ENCODE measurements around the gene DDAH1. TPM values are rescaled to one million over a fixed set of nuclear protein-coding genes. Genes with fewer than 3 reads are reported as not detected.

DDAH1 gene
- total RNA-seq, 3 donors from 2014 or later: 9.3 to 24.3 (median 23.9) TPM

DNA sequence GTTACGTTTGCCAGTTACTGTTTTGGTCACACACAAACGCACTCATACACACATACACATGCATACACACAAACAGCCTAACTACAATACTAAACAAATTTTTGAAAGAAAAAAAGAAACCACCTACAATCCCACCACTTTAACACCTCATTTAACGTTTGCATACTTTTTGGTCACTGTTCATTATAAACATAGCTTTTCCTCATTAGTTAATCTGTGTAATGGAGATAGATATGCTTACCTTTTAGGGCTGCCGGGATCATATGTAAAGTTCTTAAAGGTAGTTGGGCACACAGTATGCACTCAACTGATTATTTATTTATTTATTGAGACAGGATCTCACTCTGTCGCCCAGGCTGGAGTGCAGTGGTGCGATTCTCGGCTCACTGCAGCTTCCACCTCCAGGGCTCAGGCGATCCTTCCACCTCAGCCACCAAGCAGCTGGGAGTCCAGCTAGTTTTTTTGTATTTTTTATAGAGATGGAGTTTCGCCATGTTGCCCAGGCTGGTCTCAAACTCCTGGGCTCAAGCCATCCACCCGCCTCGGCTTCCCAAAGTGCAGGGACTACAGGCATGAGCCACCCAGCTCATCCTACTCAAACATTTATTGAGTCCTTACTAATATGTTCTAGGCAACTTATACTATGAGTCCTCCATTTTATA is 187.8 kb downstream of the DDAH1 start:
- intact Hi-C loops (cut with DNase I; ENCODE audit: low total_unique reads): no loop called here
- DNase-seq (ENCODE audit: low spot score in 2 of 2): no peak
- Histone ChIP-seq H3K27me3 (no peaks in the 10 kb centered on the region), H3K36me3 (no peaks in the 10 kb centered on the region), H3K27ac (peak overlapping the region; percentile 97), H3K4me3 (peak overlapping the region; percentile 86 to 90 (median 88)), H3K4me1 (peaks cover 0 to 9% of the 10 kb centered on the region in 2 donors), H3K9me3 (no peaks in the 10 kb centered on the region)
- TF ChIP-seq POLR2AphosphoS5 (IDR thresholded peaks at IDR 0.05) (no peak), CTCF (IDR thresholded peaks at IDR 0.05) (no peak), POLR2A (IDR thresholded peaks at IDR 0.05) (no peak)

- DNase-seq (ENCODE audit: low spot score in 2 of 2): peak; percentile 98
- Histone ChIP-seq H3K4me3 (peak within 1 kb of the TSS; percentile 86 to 90 (median 88)), H3K4me1 (peaks cover 0 to 9% of the 10 kb centered on the region in 2 donors), H3K9me3 (no peaks in the 10 kb centered on the region), H3K36me3 (no peaks in the 10 kb centered on the region), H3K27me3 (no peaks in the 10 kb centered on the region), H3K27ac (peak within 1 kb of the TSS; percentile 97)
- TF ChIP-seq CTCF (IDR thresholded peaks at IDR 0.05) (no peak), POLR2A (IDR thresholded peaks at IDR 0.05) (peak; percentile 76), POLR2AphosphoS5 (IDR thresholded peaks at IDR 0.05) (peak; percentile 74 to 95 (median 85))
- intact Hi-C loops (cut with DNase I; ENCODE audit: low total_unique reads): no loop called here
These were observed 188.6 kb downstream of the DDAH1 start, which contains the start of gene BCL10 for GRCh38 chr1:85276215-85276977. Gene BCL10, minus strand, starts transcription at chr1:85276632. Its CDS starts 280 bp downstream, at chr1:85276352.

GRCh38 chr1:85275701-85276214 is 189.2 kb downstream of the DDAH1 start:
- no peaks in the 10 kb centered on the region for H3K36me3 ChIP-seq
- TF ChIP-seq POLR2A (IDR thresholded peaks at IDR 0.05) (no peak), POLR2AphosphoS5 (IDR thresholded peaks at IDR 0.05) (no peak), CTCF (IDR thresholded peaks at IDR 0.05) (no peak)
- H3K9me3 ChIP-seq: no peaks in the 10 kb centered on the region
- H3K4me1 ChIP-seq: peaks cover 0 to 9% of the 10 kb centered on the region in 2 donors
- intact Hi-C loops (cut with DNase I; ENCODE audit: low total_unique reads): no loop called here
- H3K4me3 ChIP-seq: peak overlapping the region; percentile 86 to 90 (median 88)
- DNase-seq (ENCODE audit: low spot score in 2 of 2): no peak
- H3K27me3 ChIP-seq: no peaks in the 10 kb centered on the region
- H3K27ac ChIP-seq: peak overlapping the region; percentile 97

DNA sequence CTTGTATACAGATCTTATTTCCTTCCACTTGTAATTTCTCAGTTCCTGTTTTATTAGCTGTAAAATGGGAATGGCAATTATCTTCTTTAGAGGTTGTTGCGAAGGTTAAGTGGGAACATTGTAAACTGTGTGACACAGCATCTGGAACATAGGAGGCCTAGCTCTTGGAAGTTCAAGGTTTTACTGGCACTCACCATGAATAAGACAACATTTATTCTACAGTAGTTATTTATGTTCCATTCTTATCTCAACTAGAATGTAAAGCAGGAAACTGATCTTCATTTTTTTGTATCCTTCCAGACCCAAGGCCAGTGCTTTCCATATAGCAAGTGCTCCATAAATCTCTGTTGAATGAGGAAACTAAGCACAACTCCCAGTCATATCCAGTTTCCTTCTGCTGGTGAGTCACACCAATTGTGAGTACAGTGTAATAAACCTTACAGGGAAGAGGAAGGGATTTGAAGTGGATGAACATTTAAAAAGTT is 189.9 kb downstream of the DDAH1 start:
- Histone ChIP-seq H3K4me3 (peak overlapping the region; percentile 86 to 90 (median 88)), H3K36me3 (no peaks in the 10 kb centered on the region), H3K27ac (peak overlapping the region; percentile 97), H3K4me1 (peaks cover 0 to 9% of the 10 kb centered on the region in 2 donors), H3K27me3 (no peaks in the 10 kb centered on the region), H3K9me3 (no peaks in the 10 kb centered on the region)
- intact Hi-C loops (cut with DNase I; ENCODE audit: low total_unique reads): no loop called here
- DNase-seq (ENCODE audit: low spot score in 2 of 2): no peak
- no peak for TF ChIP-seq POLR2A (IDR thresholded peaks at IDR 0.05)
- TF ChIP-seq POLR2AphosphoS5 (IDR thresholded peaks at IDR 0.05): no peak
- no peak for TF ChIP-seq CTCF (IDR thresholded peaks at IDR 0.05)

Measured in breast epithelium (tissue), 4 donors.